Heart right ventricle (tissue), 16 donors: ENCODE results near the gene METAP1D. TPM values are rescaled to one million over a fixed set of nuclear protein-coding genes. Genes with fewer than 3 reads are reported as not detected.

Experiments used
- ATAC-seq, 8 donors: fragments of 200-7000 bp; cut with Tn5 transposase; one replicate each; pipeline ENCODE4 v1.9.1; 2020; ENCODE audit warnings: mild to moderate bottlenecking in 8 of 8, moderate library complexity in 8 of 8, moderate number of reproducible peaks in 1 of 8
- DNase-seq, 2 donors: peaks; one replicate each; pipeline ENCODE4 v3.0.0-alpha.2; 2020
- H3K27ac ChIP-seq, 10 donors: fragments of 200-600 bp; sonication (generic) in 2 of 10; one replicate each; pipeline versions ENCODE4 v1.5.0 to v1.8.0; 2020 to 2022; ENCODE audit warnings: mild to moderate bottlenecking in 3 of 10
- H3K27me3 ChIP-seq, 7 donors: fragments of 200-600 bp; one replicate each; pipeline ENCODE4 v1.8.0; 2021 to 2022; ENCODE audit warnings: mild to moderate bottlenecking in 2 of 7
- H3K36me3 ChIP-seq, 9 donors: fragments of 200-600 bp; sonication (generic) in 1 of 9; one replicate each; pipeline versions ENCODE4 v1.5.0 to v1.8.0; 2020 to 2022; ENCODE audit warnings: mild to moderate bottlenecking in 2 of 9
- H3K4me1 ChIP-seq, 9 donors: fragments of 200-600 bp; sonication (generic) in 1 of 9; one replicate each; pipeline versions ENCODE4 v1.5.0 to v1.8.0; 2020 to 2022; ENCODE audit warnings: mild to moderate bottlenecking in 4 of 9
- H3K4me3 ChIP-seq, 10 donors: fragments of 200-600 bp; sonication (generic) in 2 of 10; one replicate each; pipeline versions ENCODE4 v1.5.0 to v1.8.0; 2020 to 2022; ENCODE audit warnings: mild to moderate bottlenecking in 7 of 10, moderate library complexity in 2 of 10
- H3K9me3 ChIP-seq, 11 donors: fragments of 200-600 bp in 10 of 11; sonication (generic) in 2 of 11; one replicate each; pipeline versions ENCODE4 v1.5.0 to v1.8.0; 2013 to 2022; ENCODE audit warnings: mild to moderate bottlenecking in 2 of 11, control low read depth in 1 of 11, moderate library complexity in 1 of 11
- CTCF ChIP-seq, 9 donors: fragments of 200-600 bp; sonication (generic) in 2 of 9; IDR thresholded peaks; one replicate each; pipeline versions ENCODE4 v1.5.0 to v1.8.0; 2021 to 2022; ENCODE audit warnings: antibody characterized with exemption in 9 of 9, mild to moderate bottlenecking in 5 of 9, moderate library complexity in 1 of 9
- WGBS, 2 donors: extraction: QIAGEN DNeasy Blood & Tissue Kit; methylation state at CpG; one replicate each; pipeline ENCODE4 v1.1.7; 2013; ENCODE audit warnings: inconsistent platforms in 1 of 2; 5-methylcytosine and 5-hydroxymethylcytosine counted together
- intact Hi-C, 10 donors: fragments of 100-400 bp; cut with DNase I; formaldehyde crosslinking; loops; one replicate each; pipeline versions ENCODE4 v1.11.1 to v1.14.2; 2022
- polyA plus RNA-seq, 2 donors: library from polyadenylated mRNA; stranded (reverse); fragments of 200-250 nt; gene quantifications; one replicate each; pipeline ENCODE4 v1.2.3, GENCODE V29; 2013
- total RNA-seq, 10 donors: library from RNA; stranded (reverse); fragmentation: NEBNext Ultra II Directional in 3 of 10; extraction: Animal tissue kit (Norgen Biotek cat#: 25700) in 3 of 10; gene quantifications; one replicate each; pipeline versions ENCODE4 v1.2.1 to v1.2.4, GENCODE V29; 2021 to 2023
- donor health status: Arrhythmogenic right ventricular cardiomyopathy.
- donor health status: ischemic (EF 13 %, LVEDD 7.1; RV severe dilation, severe dysfunction).
- donor health status: healthy with polysubstance abuse.
- donor health status: DM: no; HTN: yes; CAD: no.
- donor health status: DM: no; HTN: no; CAD: no.
- donor health status: ischemic (EF 25% LVEDD 6.9; RV normal size, moderate dysfunction).
- donor health status: ischemic (EF 25% LVEDD 5.7; RV mildly dilated, moderate dysfunction).
- donor health status: healthy.
- donor health status: DM: yes; HTN: yes; CAD: no.
- donor health status: Ischemic cardiomyopathy.
- donor health status: ischemic (EF 35%, LVEDD 5.7; RV mildly dilated, moderate dysfunction).
- donor health status: nonischemic (EF 11% LVEDD 7.7; RV severe dilation, severe dysfunction).
- donor health status: DM: yes; HTN: yes; CAD: no.
- donor health status: PGD.
- donor health status: ischemic (EF 29% LVEDD 5.4; RV normal size, mild dysfunction).
- donor health status: nonischemic (EF 23%, LVEDD 6.1; RV moderate dilation, normal function).

METAP1D gene
- total and polyA plus RNA-seq, 12 donors: 3.4 to 8.3 (median 6.1) TPM

GRCh38 chr2:172116107-172116506, 116.4 kb downstream of the METAP1D start:
- TF ChIP-seq CTCF (IDR thresholded peaks at IDR 0.05): no peak
- ATAC-seq (no peak), DNase-seq (no peak)
- Histone ChIP-seq H3K9me3 (no peaks in the 10 kb centered on the region), H3K4me3 (no peak overlapping the region), H3K36me3 (no peaks in the 10 kb centered on the region), H3K27ac (no peak overlapping the region), H3K4me1 (peaks cover 0 to 5% (median 0%) of the 10 kb centered on the region in 9 donors), H3K27me3 (peaks cover 0 to 77% (median 39%) of the 10 kb centered on the region in 7 donors)
- WGBS, 2 donors: 73 to 77% methylated on average over 5 of the region's 5 CpGs
- intact Hi-C loops: no loop called here

- H3K9me3 ChIP-seq: no peaks in the 10 kb centered on the region
- peaks cover 0 to 5% (median 0%) of the 10 kb centered on the region in 9 donors for H3K4me1 ChIP-seq
- intact Hi-C loops: no loop called here
- peaks cover 0 to 48% (median 27%) of the 10 kb centered on the region in 7 donors for H3K27me3 ChIP-seq
- DNase-seq (no peak), ATAC-seq (no peak)
- H3K36me3 ChIP-seq: no peaks in the 10 kb centered on the region
- no peak for TF ChIP-seq CTCF (IDR thresholded peaks at IDR 0.05)
- no peak overlapping the region for H3K4me3 ChIP-seq
- no peak overlapping the region for H3K27ac ChIP-seq
Observed at GRCh38 chr2:172119089-172119488, 119.3 kb downstream of the METAP1D start.

- Histone ChIP-seq H3K27me3 (peaks cover 0 to 40% (median 19%) of the 10 kb centered on the region in 7 donors), H3K36me3 (no peaks in the 10 kb centered on the region), H3K9me3 (no peaks in the 10 kb centered on the region), H3K4me3 (no peak overlapping the region), H3K27ac (no peak overlapping the region), H3K4me1 (peaks cover 0 to 5% (median 0%) of the 10 kb centered on the region in 9 donors)
- intact Hi-C loops: loop anchor here in 3 of 10 donors (10.0 kb wide), 2 partner anchors 525 to 545 kb away; no protein-coding TSS in a partner anchor
- ATAC-seq (no peak), DNase-seq (no peak)
- no peak for TF ChIP-seq CTCF (IDR thresholded peaks at IDR 0.05)
- 61 to 64% methylated on average over 2 of the region's 2 CpGs for WGBS, 2 donors
Observed at GRCh38 chr2:172120118-172120517, 120.4 kb downstream of the METAP1D start.

- H3K4me1 ChIP-seq: no peaks in the 10 kb centered on the region
- no peak for DNase-seq
- intact Hi-C loops: loop anchor here in 4 of 10 donors (5.0 to 10.0 kb wide), 3 partner anchors 531 to 554 kb away; no protein-coding TSS in a partner anchor
- no peaks in the 10 kb centered on the region for H3K36me3 ChIP-seq
- peaks cover 0 to 12% (median 0%) of the 10 kb centered on the region in 7 donors for H3K27me3 ChIP-seq
- H3K9me3 ChIP-seq: peaks cover 0 to 11% (median 0%) of the 10 kb centered on the region in 11 donors
- no peak for ATAC-seq
- no peak overlapping the region for H3K4me3 ChIP-seq
- no peak for TF ChIP-seq CTCF (IDR thresholded peaks at IDR 0.05)
- no peak overlapping the region for H3K27ac ChIP-seq
Observed at GRCh38 chr2:172128484-172128883, 128.7 kb downstream of the METAP1D start.
